Activated CD4-positive, alpha-beta T cell treated with anti-CD3 and anti-CD28 coated beads, Interleukin-2, amount 50 U/mL, for 48 hours (primary cell): Measurements from ENCODE around the gene KRT72.

ENCODE experiments used
- DNase-seq, 2 experiments: peaks; one replicate each; pipeline ENCODE4 v3.0.0-alpha.2; 2020

The KRT72 gene

GRCh38 chr12:52539083-52539820 lies 62.0 kb downstream of the KRT72 start:
- no peak for DNase-seq

DNA sequence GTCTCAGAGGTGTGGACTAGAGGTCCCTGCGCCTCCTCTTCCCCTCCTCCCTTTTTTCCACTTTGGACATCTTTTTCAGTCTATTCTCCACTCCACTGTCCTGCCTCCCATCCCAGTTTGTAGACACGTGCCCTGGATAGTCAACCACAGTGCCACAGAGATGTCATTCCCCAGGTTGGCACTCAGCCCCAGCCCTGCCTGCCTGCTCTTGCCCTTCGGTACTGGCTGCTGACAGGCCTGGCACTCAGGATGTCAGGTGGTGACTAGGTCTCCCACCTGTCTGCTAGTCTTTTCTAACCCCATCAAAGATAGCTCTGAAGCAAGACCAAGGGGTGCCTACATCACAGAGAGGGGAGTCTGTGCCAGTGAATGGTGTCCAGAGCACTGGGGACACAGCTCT lies 64.2 kb downstream of the KRT72 start:
- DNase-seq, result no peak
